Activated T-helper 1 cell treated with anti-CD3 and anti-CD28 coated beads, Interleukin-2, amount 50 U/mL, for 16 hours (primary cell): Measurements from ENCODE around the gene LTBP4.

Experiments
- DNase-seq, 2 donors: peaks; one replicate each; pipeline ENCODE4 v3.0.0-alpha.2; 2020; ENCODE audit warnings: low read depth in 1 of 2, low spot score in 1 of 2

LTBP4 gene

DNA sequence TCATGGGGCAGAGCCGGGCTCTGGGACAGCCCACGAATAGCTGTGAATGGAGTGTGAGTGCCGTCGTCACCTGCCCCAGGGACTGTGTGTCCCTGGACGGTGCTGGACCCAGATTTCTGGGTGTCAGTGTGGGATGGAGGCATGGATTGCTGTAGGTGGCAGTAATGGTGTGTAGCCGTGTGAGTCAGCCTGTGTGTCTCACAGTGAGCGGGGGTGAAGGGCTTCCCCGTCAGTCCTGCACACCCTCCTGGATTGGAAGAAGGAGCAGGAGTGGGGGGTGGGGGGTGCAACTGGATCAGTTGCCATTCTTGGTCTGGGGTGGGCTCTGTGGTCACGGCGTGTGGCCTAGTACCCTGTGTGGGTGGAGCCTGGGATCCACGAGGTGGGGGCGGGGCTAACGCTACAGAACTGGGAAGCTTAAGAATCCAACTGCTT, 6.5 kb upstream of the LTBP4 start:
- DNase-seq: no peak

DNA sequence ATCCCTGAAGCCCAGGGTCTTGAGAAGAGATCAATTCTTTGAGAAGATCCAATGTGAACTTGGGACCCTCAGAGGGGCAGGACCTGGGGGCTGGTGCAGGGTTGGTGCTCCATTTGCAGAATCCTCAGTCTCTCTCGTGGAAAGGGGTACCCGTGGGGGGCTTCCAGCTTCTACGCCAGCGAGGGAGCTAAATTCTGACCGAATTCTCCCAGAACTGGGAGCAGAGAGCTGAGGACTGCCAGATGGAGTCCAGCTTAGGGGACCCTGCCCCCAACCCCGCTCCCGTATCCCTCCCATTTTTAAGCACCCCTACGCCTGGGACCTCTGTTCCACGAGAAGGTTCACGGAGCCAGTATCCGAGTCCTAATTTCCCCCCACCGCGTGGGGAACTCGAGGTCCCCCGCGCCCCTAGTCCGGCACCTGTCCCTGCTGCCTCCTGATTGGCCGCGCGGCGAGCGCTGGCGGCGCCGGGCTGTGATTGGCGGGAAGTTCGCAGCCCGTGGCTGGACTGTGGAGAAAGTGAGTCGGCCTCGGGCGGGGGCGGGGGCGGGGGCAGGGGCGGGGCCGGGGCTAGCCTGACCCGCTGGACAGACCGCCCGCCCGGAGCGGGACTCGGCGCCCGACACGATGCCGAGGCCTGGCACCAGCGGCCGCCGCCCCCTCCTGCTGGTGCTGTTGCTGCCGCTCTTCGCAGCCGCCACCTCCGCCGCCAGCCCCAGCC, 4.4 kb upstream of the LTBP4 start:
- DNase-seq: no peak

DNA sequence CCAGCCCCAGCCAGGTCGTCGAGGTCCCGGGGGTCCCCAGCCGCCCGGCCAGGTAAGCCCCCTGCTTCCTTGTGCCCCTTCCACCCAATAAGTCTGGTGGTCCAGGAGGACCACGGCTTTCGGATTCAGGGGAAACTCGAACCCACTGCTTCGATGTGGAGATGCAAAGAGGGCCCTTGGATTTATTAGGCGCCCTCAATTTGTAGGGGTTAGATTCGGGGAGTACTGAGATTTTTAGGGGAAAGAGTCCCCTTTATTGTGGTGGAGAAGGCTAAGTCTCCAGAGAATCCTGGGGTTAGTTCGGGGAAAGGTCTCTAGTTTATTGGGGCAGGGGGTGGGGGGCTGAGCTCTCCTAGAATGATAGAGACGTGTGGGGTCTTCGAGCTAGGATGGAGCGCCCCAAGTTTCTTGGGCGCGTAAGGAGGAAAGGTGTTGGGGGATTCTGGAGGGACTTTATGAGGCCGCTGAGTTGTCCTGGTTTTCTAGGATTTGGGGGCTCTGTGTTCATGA, 3.8 kb upstream of the LTBP4 start:
- no peak for DNase-seq

DNA sequence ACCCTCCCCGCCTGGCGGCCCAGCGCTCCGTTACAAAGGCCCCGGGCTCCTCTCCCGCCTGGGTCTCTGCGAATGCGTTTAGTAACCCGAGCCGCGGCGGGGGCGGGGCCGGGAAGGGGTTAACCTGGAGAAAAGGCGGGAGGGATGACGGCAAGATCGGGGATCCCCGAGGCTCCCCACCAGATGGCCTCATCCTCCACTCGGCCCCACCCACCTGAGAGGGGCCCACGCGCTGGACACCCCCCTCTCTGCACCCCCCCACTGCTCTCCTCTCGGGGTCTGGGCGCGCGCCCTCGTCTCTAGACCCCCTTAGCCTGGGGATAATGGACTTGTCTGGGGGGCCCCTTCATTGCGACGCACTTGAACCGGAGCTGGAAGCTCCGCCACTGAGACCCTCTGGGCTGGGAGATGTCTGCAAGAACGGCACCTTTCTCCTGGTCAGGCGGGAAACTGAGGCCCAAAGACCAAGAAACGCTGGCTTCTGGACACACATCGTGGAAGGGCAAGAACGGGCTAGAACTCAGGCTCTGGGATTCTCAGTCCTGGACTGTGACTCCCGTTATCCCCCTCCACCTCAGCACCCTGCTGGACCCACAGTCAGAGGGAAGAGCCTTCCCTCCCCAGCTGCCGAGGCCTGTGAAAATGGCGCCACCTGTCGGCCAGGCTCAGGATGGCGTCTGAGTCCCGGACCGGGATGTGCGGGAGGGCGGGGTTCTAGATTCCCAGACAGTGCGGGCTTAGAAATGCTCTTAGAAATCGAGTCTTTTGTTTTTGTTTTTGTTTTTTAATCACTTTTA, 2.9 kb upstream of the LTBP4 start:
- peak; percentile 77 to 79 for DNase-seq

DNA sequence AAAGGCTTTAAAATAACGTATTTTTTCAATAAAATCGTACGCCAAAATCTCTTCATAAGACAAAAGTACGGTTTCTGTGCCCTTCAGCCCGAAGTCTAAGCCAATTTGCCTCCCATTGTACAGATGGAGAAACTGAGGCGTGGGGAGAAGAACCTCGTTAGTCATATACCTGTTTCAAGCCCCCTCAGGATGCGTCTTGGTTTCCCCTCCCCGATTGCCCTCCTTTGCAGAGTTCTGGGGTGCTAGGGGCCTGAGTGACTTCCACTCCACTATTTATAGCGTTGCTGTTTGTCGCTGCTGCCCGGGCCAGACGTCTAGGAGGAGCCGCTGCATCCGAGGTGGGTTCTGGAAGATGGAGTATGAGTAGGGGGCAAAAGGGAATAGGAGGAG, 2.3 kb upstream of the LTBP4 start:
- no peak for DNase-seq

DNA sequence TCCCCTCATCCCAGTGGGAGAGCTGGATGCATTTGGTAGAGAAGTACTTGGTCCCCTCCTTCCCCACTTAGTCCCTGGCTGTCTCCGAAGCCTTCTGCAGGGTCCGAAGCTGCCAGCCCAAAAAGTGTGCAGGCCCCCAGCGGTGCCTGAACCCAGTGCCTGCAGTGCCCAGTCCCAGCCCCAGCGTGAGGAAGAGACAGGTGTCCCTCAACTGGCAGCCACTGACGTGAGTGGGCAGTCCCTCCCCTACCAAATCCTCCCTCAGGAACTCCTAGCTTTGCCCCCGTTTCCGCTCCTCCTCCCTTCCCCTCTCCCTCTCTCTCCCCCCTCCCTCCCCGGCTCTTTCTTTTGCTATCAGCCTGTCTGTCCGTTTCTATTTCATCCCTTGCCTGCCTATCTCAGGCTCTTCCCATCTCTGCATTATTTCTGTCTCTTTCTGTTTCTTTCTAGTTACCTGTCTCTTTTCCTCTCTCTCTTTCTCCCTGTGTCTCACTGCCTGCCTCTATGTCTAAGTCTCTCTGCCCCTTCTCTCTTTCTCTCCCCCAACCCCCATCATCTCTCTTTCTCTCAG, 1.8 kb upstream of the LTBP4 start:
- DNase-seq: no peak

DNA sequence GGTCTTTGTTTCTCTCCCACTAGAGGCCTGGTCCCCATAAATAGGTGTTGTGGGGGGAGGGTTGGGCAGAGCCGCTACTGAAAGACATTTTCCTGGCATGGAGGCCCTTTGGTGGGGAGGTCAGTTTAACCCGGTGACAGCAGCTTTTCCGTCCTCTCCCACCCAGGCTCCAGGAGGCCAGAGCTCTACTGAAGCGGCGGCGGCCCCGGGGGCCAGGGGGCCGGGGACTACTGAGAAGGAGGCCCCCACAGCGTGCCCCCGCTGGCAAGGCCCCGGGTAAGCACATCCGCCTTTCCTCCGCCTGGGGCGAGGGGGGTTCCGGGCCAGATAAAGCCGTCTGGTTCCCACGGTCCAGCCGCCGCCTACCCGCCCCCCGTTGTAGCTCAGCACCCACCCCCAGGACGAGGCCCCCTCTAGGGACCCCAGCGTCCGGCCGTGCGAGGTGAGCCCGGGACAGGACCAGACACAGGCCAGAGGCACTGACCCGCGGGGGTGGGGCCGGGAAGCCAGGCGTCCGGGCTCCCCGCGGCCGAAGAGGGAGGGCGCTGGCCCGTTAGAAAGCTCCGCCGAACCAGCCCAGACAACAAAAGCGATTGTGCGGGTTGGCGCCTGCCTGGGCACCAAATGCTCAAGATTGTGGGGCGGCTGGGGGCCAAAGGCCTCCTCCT, 1.1 kb upstream of the LTBP4 start:
- DNase-seq: no peak

DNA sequence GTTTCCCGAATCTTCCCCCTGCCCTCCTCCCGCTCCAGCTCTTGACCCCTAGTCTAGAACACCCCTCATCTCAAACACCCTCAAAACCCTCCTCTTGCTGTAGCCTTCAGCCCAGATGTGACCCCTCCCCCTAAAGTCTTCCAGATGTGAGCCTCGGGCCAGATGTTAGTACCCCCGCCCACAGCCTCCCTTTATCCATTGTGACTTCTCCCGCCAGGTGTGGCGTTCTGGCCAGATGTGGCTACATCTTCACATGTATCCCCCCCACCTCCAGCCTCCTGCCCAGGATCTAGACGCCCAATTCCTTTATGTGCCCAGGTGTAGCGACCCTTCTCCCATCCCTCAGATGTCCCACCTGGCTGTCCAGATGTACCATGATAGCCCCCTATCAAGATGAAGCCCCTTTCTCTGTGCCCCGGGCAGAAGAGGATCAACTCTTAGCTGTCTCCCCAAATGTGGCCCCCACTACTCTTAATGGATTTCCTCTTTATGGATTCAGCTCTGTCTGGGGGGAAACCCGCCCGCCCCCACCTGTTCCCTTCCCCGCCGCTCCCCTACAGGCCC, 517 bp upstream of the LTBP4 start:
- DNase-seq: no peak

DNA sequence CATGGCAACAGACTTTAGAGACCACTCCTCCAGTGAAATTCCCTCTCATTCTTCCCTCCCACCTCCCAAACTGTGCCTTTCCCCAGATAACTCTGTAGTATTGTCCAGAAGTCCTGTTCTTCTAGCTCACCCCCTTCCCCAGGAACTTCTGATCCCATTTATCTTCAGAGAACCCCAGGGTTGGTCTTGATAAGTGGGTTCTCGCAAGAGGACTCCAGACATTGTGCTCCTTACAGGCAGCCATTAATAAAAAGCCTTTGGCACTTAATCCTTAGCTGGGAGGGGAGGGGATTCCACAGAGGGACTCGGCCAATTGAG, 1.9 kb downstream of the LTBP4 start:
- no peak for DNase-seq

DNA sequence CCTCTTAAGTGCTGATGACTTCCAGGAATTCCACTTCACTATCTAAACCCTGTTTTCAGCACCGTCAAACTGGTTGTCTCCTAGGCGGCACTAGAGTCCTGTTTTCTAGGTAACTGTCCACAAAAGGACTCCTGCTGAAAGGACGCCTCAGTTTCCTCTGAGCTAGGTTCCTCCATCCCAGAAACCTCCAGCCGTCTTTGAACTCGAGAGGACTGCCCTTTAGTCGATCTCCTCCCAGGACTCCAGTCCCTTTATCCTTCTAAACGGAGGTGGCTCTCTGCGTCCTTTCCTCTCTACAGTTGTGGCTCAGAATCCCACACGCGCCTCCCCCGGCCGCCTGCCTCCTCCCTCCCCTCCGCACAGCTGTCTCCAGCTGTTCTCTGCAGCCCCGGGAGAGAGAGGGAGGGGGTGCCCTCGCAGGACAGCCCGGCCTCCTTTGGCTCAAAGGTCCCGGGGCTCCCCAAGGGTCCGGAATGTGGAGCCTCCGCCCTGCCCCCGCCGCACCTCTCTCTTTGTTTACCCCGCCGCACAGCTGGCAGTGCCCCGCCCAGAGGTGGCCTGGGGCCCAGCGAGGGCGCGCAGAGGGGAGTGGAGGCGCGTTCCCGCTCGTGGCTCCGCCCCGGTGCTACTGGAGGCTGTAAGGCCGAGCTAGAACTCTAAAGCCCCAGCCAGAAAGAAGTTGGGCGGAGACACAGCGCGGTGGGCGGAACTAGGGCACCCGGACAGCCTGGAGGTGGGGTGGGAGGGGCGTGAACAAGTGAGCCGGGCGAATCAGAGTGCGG, 2.4 kb downstream of the LTBP4 start:
- DNase-seq: peak; percentile 90 to 97

DNA sequence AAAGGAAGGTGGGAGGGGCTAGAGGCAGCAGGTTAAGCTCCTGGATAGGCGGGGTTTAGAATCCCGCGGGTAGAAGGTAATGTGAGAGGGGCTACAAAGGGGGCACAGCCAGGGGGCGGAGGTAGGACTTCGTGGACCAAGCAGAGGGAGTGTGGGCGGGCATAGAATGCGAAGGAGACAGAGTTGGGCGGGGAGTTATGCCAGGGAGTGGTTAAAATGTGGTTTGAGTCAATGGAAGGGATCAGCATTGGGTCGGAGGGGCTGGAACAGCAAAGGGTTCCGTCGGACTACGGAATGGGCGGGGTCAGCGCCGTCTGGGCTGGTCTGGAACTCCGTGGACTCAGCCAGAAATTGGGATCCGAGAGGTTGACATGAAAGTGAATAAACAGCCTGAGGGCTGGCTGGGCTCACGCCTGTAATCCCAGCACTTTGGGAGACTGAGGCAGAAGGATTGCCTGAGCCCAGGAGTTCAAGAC, 3.0 kb downstream of the LTBP4 start:
- no peak for DNase-seq

DNA sequence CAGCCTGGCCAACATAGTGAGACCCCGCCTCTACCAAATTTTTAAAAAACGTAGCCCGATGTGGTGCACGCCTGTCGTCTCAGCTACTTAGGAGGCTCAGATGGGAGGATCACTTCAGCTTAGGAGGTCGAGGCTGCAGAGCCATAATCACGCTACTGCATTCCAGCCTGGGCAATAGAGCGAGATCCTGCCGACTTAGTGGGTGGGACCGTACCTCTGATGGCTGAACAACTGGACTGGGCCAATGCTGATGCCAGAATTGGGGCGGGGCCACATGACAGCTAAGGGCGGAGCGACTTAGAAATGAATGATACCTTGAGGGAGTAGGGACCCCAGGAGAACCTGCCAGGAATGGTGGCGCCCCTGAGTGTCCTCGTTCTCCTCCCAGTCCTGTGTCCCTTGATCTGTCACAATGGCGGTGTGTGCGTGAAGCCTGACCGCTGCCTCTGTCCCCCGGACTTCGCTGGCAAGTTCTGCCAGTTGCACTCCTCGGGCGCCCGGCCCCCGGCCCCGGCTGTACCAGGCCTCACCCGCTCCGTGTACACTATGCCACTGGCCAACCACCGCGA, 3.6 kb downstream of the LTBP4 start:
- no peak for DNase-seq

DNA sequence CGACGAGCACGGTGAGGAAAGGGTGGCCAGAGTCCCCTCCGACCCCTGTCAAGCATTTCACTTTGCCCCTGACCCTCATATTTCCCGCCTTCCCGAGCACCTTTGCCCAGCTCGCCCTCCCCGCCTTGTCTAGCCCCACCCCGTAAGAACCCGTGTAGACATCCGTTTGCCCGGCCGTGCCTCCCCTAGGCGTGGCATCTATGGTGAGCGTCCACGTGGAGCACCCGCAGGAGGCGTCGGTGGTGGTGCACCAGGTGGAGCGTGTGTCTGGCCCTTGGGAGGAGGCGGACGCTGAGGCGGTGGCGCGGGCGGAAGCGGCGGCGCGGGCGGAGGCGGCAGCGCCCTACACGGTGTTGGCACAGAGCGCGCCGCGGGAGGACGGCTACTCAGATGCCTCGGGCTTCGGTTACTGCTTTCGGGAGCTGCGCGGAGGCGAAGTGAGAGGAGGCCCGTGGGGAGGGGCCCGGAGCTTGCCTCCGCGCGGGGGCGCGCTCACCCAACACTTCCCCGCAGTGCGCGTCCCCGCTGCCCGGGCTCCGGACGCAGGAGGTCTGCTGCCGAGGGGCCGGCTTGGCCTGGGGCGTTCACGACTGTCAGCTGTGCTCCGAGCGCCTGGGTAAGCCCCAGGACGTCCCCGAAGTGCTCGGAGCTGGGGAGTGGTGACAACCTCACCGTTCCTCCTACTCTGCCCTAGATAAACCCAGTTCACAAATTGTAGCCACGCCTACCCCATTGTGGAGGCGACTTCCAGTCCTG, 4.2 kb downstream of the LTBP4 start:
- DNase-seq: peak; percentile 68 to 71

DNA sequence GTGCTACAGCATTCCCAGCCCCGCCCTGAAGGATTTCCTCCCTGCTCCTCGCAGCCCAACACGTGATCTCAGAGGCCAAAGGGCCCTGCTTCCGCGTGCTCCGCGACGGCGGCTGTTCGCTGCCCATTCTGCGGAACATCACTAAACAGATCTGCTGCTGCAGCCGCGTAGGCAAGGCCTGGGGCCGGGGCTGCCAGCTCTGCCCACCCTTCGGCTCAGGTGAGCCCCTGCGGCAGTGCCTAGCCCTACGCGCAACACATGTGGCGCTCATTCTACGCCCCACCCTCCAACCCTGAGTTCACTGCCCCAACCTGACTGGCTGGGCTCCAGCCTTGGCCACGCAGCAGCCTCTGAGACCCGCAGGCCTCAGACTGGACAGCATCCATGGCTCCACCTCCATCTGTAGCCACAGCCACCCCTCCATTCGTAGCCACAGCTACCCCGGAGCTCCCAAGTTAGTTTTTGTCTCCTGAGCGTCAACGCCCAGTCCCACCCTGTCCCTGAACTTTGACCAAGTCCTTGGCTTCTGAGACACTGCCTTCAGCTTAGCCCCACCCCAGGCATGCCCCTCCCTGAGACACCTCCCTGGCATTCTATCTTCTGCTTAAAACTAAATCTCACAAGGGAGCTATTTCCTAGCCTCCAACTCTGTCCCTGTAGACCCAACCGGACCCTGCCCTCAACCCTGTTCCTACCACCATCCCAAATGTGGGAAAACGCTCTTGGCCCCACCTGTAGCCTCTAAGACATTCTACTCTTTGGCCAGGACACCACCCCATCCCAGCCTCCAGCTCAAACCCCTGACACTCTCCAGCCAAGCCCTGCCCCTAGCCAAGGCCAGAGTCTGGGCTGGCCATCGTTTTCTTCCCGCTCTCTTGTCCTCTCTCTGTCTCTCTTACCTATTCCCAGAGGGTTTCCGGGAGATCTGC, 6.4 kb downstream of the LTBP4 start:
- no peak for DNase-seq

DNA sequence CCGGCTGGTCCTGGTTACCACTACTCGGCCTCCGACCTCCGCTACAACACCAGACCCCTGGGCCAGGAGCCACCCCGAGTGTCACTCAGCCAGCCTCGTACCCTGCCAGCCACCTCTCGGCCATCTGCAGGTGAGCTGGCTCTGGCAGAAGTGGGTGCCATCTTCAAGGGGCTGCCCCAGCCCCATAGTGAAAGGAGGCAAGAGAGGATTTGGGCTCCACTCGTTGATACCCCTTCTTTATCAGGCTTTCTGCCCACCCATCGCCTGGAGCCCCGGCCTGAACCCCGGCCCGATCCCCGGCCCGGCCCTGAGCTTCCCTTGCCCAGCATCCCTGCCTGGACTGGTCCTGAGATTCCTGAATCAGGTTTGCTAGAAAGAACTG, 7.1 kb downstream of the LTBP4 start:
- no peak for DNase-seq

DNA sequence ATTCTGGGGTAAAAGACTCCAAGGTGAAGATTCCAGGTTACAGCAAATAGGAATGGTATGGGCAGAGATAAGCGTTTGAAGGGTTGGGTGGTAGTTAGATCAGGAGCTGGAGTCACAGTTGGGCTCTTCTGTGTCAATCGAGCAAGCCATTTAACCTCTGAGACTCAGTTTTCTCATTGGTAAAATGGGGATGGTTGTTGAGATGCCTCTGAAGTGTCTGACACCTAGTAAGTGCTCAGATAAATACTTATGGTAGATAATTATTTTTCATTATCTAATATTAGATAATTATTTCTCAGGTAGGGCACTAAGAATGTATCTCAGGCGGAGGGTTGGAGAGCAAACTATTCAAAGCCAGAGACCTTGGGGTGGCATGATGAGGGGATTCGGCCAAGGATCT, 7.8 kb downstream of the LTBP4 start:
- no peak for DNase-seq

DNA sequence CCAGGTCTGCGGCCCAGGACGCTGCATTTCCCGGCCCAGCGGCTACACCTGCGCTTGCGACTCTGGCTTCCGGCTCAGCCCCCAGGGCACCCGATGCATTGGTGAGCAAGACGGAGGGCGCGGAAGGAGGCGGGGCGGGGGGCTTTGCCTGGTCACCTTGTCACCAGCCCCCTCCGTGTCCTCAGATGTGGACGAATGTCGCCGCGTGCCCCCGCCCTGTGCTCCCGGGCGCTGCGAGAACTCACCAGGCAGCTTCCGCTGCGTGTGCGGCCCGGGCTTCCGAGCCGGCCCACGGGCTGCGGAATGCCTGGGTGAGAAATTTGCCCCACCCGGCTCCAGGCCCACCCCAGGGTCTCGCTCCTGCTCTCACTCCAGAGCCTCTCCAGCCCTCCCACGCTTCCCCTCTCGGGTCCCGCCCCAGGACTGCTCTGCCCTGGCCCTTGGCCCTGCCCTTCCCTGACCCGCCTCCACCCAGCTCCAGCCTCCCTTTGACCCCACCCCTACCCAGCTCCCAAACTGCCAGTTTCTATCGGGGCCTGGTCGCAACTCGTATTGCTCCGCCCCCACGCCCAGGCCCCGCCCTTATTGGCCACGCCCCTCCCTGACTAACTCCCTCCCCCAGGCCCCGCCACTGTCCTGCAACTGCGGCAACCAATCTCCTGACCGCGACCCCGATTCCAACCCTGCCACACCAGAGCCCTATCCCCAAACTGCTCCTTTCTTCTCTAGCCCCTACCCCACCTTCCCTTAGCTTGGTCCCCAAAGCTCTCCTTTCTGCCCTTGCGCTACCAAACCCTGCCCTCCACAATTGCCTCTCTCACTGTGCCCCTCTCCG, 8.6 kb downstream of the LTBP4 start:
- DNase-seq: peak; percentile 80 to 82
